Activated CD4-positive, alpha-beta T cell treated with anti-CD3 and anti-CD28 coated beads for 24 hours (primary cell): Measurements from ENCODE around the gene LRG1.
"Not testable (repeated sequence)": the region's sequence is repeated elsewhere in the genome, so short reads cannot be mapped to it uniquely, and the experiment has no call there.

Source experiments
- DNase-seq, 2 donors: peaks; one replicate each; pipeline ENCODE4 v3.0.0-alpha.2; 2020; ENCODE audit warnings: low read depth in 2 of 2

Gene LRG1

GRCh38 chr19:4575267-4576015 is 35.6 kb upstream of the LRG1 start:
- DNase-seq: no peak

GRCh38 chr19:4573682-4574081 is 33.8 kb upstream of the LRG1 start:
- no peak for DNase-seq

GRCh38 chr19:4571305-4571917 is 31.6 kb upstream of the LRG1 start:
- no peak for DNase-seq

- DNase-seq: no peak
Observed at GRCh38 chr19:4570916-4571304, 31.1 kb upstream of the LRG1 start.

GRCh38 chr19:4570402-4570801 is 30.6 kb upstream of the LRG1 start:
- DNase-seq: no peak

- no peak for DNase-seq
Observed at GRCh38 chr19:4568886-4569285, 29.1 kb upstream of the LRG1 start.

- DNase-seq: peak; percentile 45 to 50
Observed at GRCh38 chr19:4567584-4568071, 27.8 kb upstream of the LRG1 start.

DNA sequence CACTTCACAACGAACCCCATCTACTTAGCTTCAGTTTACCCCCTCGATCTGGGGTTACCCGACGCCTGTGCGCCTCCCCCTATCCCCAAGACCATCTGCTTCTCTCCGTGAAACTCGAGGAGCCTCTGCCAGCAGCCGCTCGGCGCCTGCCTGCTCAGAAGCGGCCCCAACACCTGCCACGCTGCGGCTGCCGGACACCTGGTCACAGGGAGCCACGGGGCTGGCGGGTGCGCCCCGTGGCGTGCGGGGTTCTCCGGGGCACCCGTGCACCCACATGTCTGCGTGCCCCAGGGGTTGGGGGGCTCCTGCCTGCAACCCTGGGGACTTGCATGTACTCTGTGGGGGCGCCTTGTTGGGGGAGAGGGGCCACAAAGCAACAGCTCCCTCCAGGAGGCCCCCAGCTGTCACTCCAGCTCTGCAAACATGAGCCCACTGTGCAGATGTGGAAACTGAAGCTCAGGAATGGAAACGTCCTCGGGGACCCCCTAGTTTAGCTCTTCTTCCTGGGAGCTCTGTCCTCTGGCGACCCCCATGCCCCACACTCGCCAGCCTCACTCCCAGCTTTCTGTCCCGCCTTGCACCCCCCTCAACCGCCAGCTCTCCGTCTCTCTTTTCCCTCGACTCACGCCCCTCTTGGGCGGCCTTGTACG is 26.7 kb upstream of the LRG1 start:
- no peak for DNase-seq

- DNase-seq: not testable (repeated sequence)
Observed at GRCh38 chr19:4563562-4563961, 23.7 kb upstream of the LRG1 start.

DNA sequence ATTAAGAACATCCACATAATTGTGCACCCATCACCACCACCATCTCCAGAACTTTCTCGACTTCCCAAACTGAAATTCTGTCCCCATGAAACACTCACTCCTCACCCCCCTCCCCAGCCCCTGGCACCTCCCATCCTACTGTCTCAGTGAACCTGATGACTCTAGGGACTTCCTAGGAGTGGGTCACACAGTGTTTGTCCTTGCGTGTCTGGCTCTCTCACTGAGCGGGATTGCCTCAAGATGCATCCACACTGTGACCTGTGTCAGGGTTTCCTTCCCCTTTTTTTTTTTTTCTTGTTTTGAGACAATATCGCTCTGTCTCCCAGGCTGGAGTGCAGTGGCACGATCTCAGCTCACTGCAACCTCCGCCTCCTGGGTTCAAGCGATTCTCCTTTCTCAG is 22.2 kb upstream of the LRG1 start:
- not testable (repeated sequence) for DNase-seq

DNA sequence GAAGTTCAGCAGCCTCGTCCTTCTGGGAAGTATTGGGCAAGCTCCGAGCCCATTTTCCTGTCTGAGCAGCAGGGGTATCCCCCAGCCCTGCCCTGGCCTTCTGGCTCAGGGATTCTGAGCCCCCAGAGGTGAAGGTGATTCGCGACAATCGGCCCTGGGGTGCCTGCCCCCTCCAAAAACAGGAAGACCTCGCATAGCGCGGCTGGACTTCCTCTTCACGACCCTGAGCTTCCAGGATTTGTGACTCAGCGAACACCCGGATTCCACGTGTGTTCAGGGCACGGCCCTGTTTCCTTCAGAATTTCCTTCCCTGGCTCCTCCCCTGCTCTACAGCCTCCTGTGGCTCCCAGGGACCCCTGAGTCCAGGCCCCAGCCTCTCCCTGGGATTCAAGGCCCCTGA is 19.7 kb upstream of the LRG1 start, which contains the start of gene SEMA6B:
Gene SEMA6B, minus strand, starts transcription at position 116 of the 400 bp plus-strand sequence. CDS start 1,227 bp downstream, outside the sequence.
- DNase-seq: no peak

GRCh38 chr19:4557971-4558941 is 18.4 kb upstream of the LRG1 start:
- DNase-seq: peak in 1 of 2 donors; percentile 33

GRCh38 chr19:4557144-4557970 is 17.5 kb upstream of the LRG1 start:
- no peak for DNase-seq

DNA sequence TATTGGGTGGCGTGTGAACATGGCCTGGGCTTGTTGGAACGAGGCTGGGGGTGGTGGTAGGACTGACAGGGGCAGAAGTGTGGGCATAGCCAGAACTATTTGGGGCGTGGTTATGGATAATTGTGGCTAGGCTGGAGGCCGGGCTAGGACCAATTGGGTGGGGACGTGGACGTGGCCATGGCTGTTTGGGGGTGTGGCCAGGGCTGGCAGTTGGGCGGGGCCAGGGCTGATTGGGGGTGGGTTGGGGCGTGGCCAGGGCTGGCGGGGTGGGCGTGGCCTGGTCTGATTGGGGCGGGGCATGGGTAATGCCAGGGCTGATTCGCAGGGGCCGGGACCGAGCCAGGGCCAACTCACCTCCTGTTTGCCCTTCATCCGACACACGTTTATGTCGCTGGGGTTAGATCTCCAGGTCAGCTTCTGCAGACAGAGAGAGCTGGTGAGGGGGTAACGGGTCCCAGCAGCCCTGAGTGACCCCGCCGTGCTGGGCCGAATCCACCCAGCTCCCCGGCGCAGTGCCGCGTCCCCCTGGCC is 16.8 kb upstream of the LRG1 start:
- DNase-seq: peak in 1 of 2 donors; percentile 31

DNA sequence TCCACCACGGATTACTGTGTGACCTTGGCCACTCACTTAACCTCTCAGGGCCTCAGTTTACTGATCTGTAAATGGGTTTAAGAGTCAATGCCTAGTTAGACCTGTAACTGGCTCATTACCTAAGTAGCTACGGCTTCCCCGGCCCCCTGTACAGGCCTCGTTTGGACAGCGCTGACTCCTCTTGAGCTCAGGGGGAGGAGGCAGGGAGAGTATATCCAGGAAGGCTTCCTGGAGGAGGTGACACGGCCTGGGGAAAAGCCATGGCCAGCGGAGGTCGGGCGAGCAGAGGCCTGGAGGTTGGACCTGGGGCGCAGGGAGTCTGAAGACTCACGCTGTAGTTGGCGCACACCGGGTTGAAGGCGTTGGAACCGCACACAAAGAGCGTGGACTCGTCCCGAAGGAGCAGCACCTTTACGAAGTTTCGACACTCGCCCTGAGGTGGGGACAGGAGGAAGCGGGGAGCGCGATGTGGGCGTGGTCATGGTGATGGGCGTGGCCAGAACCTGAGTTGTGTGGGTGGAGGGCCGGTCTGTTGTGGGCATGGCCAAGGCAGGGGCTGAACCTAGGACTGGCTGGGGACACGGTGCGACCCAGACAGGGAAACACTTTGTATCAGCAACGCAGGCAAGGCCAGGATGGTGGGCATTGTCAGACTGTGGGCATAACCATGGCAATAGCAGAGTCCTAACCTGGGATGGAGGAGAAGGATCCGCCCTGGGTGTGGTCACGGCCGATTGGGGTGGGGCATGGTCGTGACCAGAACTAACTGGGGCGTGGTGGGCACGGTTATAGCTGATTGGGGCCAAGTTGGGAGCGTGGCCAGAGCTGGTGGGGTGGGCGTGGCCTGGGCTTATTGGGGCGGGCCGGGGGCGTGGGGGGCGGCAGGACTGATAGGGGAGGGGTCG is 16.1 kb upstream of the LRG1 start:
- no peak for DNase-seq

GRCh38 chr19:4554717-4555116 is 14.9 kb upstream of the LRG1 start:
- DNase-seq: no peak

DNA sequence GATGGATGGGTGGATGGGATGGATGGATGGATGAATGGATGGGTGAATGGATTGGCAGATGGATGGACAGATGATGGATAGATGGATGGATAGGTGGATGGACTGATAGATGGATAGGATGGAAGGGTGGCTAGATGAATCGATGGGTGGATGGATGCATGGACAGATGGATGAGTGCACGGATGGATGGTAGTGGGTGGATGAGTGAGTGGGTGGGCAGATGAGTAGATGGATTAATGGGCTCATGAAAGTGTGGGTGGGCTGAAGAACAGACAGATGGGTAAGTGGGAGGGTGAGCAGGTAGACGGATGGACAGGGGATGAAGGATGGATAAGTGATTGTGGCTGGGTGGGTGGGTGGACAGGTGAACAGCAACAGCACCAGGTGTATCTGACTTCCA is 13.9 kb upstream of the LRG1 start:
- DNase-seq: no peak

GRCh38 chr19:4553092-4553695 is 13.4 kb upstream of the LRG1 start:
- no peak for DNase-seq

DNA sequence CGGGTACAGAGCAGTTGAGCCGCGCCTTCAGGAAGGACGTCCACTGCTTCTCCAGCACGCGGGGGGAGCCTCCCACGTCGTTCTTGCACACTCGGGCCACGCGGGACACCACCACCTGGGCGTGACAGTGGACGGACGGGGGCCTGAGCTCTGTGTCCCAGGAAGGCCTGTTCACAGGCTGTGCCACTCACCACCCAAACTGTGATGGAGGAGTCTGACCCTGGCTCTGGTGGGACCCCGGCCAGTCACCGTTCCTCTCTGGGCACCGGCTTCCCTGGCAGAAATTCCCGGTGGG is 12.6 kb upstream of the LRG1 start:
- DNase-seq: no peak
